SK-N-SH treated with all-trans-retinoic acid at 6 μM for 48 hours (cell line): ENCODE results near the gene TAAR2.

Experiments used
- ATAC-seq: fragments of 200-7000 bp; cut with Tn5 transposase; 3 replicates; pipeline ENCODE4 v1.9.1; 2020; ENCODE audit warnings: mild to moderate bottlenecking, moderate library complexity
- ARNTL ChIP-seq: fragments of 450-650 bp; formaldehyde crosslinking; IDR thresholded peaks from 2 replicates; pipeline ENCODE4 v1.5.0; 2020; ENCODE audit warnings: low read depth, mild to moderate bottlenecking, moderate library complexity, borderline replicate concordance
- BACH2 ChIP-seq: fragments of 250-450 bp; sonication (Bioruptor Pico); IDR thresholded peaks from 2 replicates; pipeline ENCODE4 v1.9.0; 2021; ENCODE audit warnings: mild to moderate bottlenecking, borderline replicate concordance
- CSDC2 ChIP-seq: fragments of 250-450 bp; sonication (Bioruptor Pico); IDR thresholded peaks from 2 replicates; pipeline ENCODE4 v1.5.0; 2020; ENCODE audit warnings: mild to moderate bottlenecking, moderate library complexity
- ESRRG ChIP-seq: fragments of 250-450 bp; sonication (Bioruptor Pico); IDR thresholded peaks from 2 replicates; pipeline ENCODE4 v1.6.1; 2021; ENCODE audit warnings: mild to moderate bottlenecking
- ISL1 ChIP-seq: fragments of 250-450 bp; sonication (Bioruptor Pico); IDR thresholded peaks from 2 replicates; pipeline ENCODE4 v2.1.2; 2022; ENCODE audit warnings: mild to moderate bottlenecking, moderate library complexity
- OSR1 ChIP-seq: fragments of 250-450 bp; sonication (Bioruptor Pico); IDR thresholded peaks from 2 replicates; pipeline ENCODE4 v1.8.0; 2022; ENCODE audit warnings: moderate library complexity, mild to moderate bottlenecking, inconsistent platforms
- PPARA ChIP-seq: fragments of 250-450 bp; sonication (Bioruptor Pico); IDR thresholded peaks from 2 replicates; pipeline ENCODE4 v1.5.0; 2020; ENCODE audit warnings: mild to moderate bottlenecking, borderline replicate concordance
- RARB ChIP-seq: fragments of 250-450 bp; sonication (Bioruptor Pico); IDR thresholded peaks from 2 replicates; pipeline ENCODE4 v1.8.0; 2021; ENCODE audit warnings: mild to moderate bottlenecking, moderate library complexity
- SNAI2 ChIP-seq: fragments of 250-450 bp; sonication (Bioruptor Pico); IDR thresholded peaks from 2 replicates; pipeline ENCODE4 v1.5.0; 2020; ENCODE audit warnings: mild to moderate bottlenecking, moderate library complexity
- TCF4 ChIP-seq: fragments of 250-450 bp; sonication (Bioruptor Pico); IDR thresholded peaks from 2 replicates; pipeline ENCODE4 v1.8.0; 2021; ENCODE audit warnings: mild to moderate bottlenecking, moderate library complexity, borderline replicate concordance
- TOX ChIP-seq: fragments of 250-450 bp; sonication (Bioruptor Pico); IDR thresholded peaks from 2 replicates; pipeline ENCODE4 v1.8.0; 2021; ENCODE audit warnings: mild to moderate bottlenecking, moderate library complexity, borderline replicate concordance
- ZC3H10 ChIP-seq: fragments of 250-450 bp; sonication (Bioruptor Pico); IDR thresholded peaks from 2 replicates; pipeline ENCODE4 v1.5.1; 2021; ENCODE audit warnings: mild to moderate bottlenecking, moderate library complexity
- ZFP3 ChIP-seq: fragments of 250-450 bp; sonication (Bioruptor Pico); IDR thresholded peaks from 2 replicates; pipeline ENCODE4 v1.5.0; 2020; ENCODE audit warnings: mild to moderate bottlenecking, moderate library complexity
- ZFP30 ChIP-seq: fragments of 450-650 bp; formaldehyde crosslinking; IDR thresholded peaks from 2 replicates; pipeline ENCODE4 v1.5.0; 2022; ENCODE audit warnings: mild to moderate bottlenecking, moderate library complexity
- ZNF70 ChIP-seq: fragments of 450-650 bp; formaldehyde crosslinking; IDR thresholded peaks from 2 replicates; pipeline ENCODE4 v1.5.0; 2020; ENCODE audit warnings: mild to moderate bottlenecking, moderate library complexity
- ZNF8 ChIP-seq: fragments of 450-650 bp; formaldehyde crosslinking; IDR thresholded peaks from 2 replicates; pipeline ENCODE4 v1.5.0; 2020; ENCODE audit warnings: mild to moderate bottlenecking, moderate library complexity
- TF ChIP-seq, protein P1 (sequence below): fragments of 250-450 bp; sonication (Bioruptor Pico); IDR thresholded peaks from 2 replicates; pipeline ENCODE4 v1.8.0; 2021; ENCODE audit warnings: low read depth, mild to moderate bottlenecking, moderate library complexity, borderline replicate concordance
- TF ChIP-seq, protein P2 (sequence below): fragments of 250-450 bp; sonication (Bioruptor Pico); IDR thresholded peaks from 2 replicates; pipeline ENCODE4 v1.5.1; 2021; ENCODE audit warnings: mild to moderate bottlenecking, moderate library complexity
- TF ChIP-seq, protein P3 (sequence below): fragments of 250-450 bp; sonication (Bioruptor Pico); IDR thresholded peaks from 2 replicates; pipeline ENCODE4 v1.5.0; 2020; ENCODE audit warnings: mild to moderate bottlenecking, moderate library complexity
- TF ChIP-seq, protein P4 (sequence below): fragments of 250-450 bp; sonication (Bioruptor Pico); IDR thresholded peaks from 2 replicates; pipeline ENCODE4 v1.8.0; 2020; ENCODE audit warnings: mild to moderate bottlenecking, moderate library complexity, borderline replicate concordance
- TF ChIP-seq, protein P5 (sequence below): fragments of 250-450 bp; sonication (Bioruptor Pico); IDR thresholded peaks from 2 replicates; pipeline ENCODE4 v1.5.1; 2020; ENCODE audit warnings: low read depth, mild to moderate bottlenecking, moderate library complexity

The TAAR2 gene

DNA sequence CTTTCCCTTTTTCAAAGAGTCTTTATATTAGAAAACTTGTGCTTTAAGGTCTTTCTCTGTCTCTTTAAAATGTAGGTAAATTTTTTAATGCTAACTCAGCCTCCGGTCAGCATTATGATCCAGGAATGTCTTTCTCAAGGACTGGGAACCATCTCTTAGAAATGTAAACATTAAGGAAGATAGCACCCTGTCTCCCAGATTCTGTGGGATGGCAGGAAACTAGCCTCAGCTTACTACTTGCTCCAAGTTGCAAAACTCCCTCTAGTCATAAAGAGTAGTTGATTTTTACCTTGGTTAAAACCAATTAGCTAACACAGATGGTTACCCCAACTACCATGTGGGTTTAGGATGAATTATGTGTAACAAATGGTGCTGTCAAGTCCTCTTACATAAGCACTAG lies 39.6 kb upstream of the TAAR2 start:
- ATAC-seq: no peak
- no peak for TF ChIP-seq PPARA
- no peak for TF ChIP-seq ZFP30 (CRISPR knock-in tag)
- TF ChIP-seq ZNF8 (CRISPR knock-in tag): no peak
- no peak for TF ChIP-seq TOX (CRISPR knock-in tag)
- TF ChIP-seq ESRRG (CRISPR knock-in tag): no peak
- TF ChIP-seq, protein P1, sequence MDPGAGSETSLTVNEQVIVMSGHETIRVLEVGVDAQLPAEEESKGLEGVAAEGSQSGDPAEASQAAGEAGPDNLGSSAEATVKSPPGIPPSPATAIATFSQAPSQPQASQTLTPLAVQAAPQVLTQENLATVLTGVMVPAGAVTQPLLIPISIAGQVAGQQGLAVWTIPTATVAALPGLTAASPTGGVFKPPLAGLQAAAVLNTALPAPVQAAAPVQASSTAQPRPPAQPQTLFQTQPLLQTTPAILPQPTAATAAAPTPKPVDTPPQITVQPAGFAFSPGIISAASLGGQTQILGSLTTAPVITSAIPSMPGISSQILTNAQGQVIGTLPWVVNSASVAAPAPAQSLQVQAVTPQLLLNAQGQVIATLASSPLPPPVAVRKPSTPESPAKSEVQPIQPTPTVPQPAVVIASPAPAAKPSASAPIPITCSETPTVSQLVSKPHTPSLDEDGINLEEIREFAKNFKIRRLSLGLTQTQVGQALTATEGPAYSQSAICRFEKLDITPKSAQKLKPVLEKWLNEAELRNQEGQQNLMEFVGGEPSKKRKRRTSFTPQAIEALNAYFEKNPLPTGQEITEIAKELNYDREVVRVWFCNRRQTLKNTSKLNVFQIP: no peak
- TF ChIP-seq, protein P2, sequence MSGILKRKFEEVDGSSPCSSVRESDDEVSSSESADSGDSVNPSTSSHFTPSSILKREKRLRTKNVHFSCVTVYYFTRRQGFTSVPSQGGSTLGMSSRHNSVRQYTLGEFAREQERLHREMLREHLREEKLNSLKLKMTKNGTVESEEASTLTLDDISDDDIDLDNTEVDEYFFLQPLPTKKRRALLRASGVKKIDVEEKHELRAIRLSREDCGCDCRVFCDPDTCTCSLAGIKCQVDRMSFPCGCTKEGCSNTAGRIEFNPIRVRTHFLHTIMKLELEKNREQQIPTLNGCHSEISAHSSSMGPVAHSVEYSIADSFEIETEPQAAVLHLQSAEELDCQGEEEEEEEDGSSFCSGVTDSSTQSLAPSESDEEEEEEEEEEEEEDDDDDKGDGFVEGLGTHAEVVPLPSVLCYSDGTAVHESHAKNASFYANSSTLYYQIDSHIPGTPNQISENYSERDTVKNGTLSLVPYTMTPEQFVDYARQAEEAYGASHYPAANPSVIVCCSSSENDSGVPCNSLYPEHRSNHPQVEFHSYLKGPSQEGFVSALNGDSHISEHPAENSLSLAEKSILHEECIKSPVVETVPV (CRISPR knock-in tag): no peak
- no peak for TF ChIP-seq BACH2 (CRISPR knock-in tag)
- TF ChIP-seq, protein P3, sequence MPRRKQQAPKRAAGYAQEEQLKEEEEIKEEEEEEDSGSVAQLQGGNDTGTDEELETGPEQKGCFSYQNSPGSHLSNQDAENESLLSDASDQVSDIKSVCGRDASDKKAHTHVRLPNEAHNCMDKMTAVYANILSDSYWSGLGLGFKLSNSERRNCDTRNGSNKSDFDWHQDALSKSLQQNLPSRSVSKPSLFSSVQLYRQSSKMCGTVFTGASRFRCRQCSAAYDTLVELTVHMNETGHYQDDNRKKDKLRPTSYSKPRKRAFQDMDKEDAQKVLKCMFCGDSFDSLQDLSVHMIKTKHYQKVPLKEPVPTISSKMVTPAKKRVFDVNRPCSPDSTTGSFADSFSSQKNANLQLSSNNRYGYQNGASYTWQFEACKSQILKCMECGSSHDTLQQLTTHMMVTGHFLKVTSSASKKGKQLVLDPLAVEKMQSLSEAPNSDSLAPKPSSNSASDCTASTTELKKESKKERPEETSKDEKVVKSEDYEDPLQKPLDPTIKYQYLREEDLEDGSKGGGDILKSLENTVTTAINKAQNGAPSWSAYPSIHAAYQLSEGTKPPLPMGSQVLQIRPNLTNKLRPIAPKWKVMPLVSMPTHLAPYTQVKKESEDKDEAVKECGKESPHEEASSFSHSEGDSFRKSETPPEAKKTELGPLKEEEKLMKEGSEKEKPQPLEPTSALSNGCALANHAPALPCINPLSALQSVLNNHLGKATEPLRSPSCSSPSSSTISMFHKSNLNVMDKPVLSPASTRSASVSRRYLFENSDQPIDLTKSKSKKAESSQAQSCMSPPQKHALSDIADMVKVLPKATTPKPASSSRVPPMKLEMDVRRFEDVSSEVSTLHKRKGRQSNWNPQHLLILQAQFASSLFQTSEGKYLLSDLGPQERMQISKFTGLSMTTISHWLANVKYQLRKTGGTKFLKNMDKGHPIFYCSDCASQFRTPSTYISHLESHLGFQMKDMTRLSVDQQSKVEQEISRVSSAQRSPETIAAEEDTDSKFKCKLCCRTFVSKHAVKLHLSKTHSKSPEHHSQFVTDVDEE (CRISPR knock-in tag): no peak
- no peak for TF ChIP-seq SNAI2

DNA sequence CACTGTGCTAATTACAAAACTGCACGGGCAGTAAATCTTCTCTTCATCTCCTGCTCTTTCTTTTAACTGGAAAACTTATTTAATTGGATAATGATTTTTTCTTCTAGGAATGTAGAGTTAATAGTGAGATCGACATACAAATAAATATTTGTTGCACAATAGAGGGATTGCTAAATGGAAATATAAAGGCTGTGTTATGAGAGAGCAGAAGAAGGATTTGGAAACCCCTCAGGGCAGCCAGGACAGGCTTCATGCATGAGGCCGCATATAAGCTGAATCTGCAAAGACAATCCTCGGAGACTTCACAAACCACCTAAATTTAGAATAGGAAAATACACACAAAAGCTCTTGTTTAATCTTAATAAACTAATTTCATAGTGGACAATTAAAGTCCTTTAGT lies 37.8 kb upstream of the TAAR2 start:
- no peak for ATAC-seq
- TF ChIP-seq ISL1 (CRISPR knock-in tag) (no peak), ARNTL (CRISPR knock-in tag) (no peak), ZNF70 (CRISPR knock-in tag) (no peak), ZC3H10 (CRISPR knock-in tag) (no peak), ZNF8 (CRISPR knock-in tag) (no peak), ZFP3 (CRISPR knock-in tag) (no peak), RARB (CRISPR knock-in tag) (no peak), TOX (CRISPR knock-in tag) (no peak), CSDC2 (no peak), ESRRG (CRISPR knock-in tag) (no peak), TCF4 (CRISPR knock-in tag) (no peak), OSR1 (CRISPR knock-in tag) (no peak)
- TF ChIP-seq, protein P4, sequence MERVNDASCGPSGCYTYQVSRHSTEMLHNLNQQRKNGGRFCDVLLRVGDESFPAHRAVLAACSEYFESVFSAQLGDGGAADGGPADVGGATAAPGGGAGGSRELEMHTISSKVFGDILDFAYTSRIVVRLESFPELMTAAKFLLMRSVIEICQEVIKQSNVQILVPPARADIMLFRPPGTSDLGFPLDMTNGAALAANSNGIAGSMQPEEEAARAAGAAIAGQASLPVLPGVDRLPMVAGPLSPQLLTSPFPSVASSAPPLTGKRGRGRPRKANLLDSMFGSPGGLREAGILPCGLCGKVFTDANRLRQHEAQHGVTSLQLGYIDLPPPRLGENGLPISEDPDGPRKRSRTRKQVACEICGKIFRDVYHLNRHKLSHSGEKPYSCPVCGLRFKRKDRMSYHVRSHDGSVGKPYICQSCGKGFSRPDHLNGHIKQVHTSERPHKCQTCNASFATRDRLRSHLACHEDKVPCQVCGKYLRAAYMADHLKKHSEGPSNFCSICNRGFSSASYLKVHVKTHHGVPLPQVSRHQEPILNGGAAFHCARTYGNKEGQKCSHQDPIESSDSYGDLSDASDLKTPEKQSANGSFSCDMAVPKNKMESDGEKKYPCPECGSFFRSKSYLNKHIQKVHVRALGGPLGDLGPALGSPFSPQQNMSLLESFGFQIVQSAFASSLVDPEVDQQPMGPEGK (CRISPR knock-in tag): no peak
- TF ChIP-seq, protein P1: no peak
- TF ChIP-seq, protein P2 (CRISPR knock-in tag): no peak
- TF ChIP-seq, protein P5, sequence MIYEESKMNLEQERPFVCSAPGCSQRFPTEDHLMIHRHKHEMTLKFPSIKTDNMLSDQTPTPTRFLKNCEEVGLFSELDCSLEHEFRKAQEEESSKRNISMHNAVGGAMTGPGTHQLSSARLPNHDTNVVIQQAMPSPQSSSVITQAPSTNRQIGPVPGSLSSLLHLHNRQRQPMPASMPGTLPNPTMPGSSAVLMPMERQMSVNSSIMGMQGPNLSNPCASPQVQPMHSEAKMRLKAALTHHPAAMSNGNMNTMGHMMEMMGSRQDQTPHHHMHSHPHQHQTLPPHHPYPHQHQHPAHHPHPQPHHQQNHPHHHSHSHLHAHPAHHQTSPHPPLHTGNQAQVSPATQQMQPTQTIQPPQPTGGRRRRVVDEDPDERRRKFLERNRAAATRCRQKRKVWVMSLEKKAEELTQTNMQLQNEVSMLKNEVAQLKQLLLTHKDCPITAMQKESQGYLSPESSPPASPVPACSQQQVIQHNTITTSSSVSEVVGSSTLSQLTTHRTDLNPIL (CRISPR knock-in tag): no peak
